SU-DHL-6 (cell line): ENCODE measurements around the gene VPS11.
A peak's percentile ranks its signal among the peaks of the same experiment; 100 is the strongest.

ENCODE experiments used
- H2AFZ ChIP-seq: fragments of 200-600 bp; sonication (generic); 2 replicates; pipeline ENCODE4 v1.6.1; 2014; ENCODE audit warnings: low read depth, mild to moderate bottlenecking, moderate library complexity, mixed read lengths, antibody characterized with exemption, low read length; ENCODE audit not compliant: severe bottlenecking
- H3F3A ChIP-seq: fragments of 200-600 bp; shearing (Covaris generic); 2 replicates; pipeline ENCODE4 v1.6.0; 2016; ENCODE audit warnings: antibody characterized with exemption, mild to moderate bottlenecking; ENCODE audit not compliant: insufficient read depth
- H3K27ac ChIP-seq: fragments of 200-600 bp; sonication (generic); 2 replicates; pipeline ENCODE4 v1.5.1; 2016; ENCODE audit warnings: low read depth, mild to moderate bottlenecking, low read length, moderate library complexity, mixed read lengths
- H3K27me3 ChIP-seq: fragments of 200-600 bp; sonication (generic), shearing (Covaris generic); 2 replicates; pipeline ENCODE4 v1.6.0; 2014; ENCODE audit warnings: mild to moderate bottlenecking, low read length
- H3K36me3 ChIP-seq: fragments of 200-600 bp; sonication (generic); 2 replicates; pipeline ENCODE4 v1.6.1; 2014; ENCODE audit warnings: mild to moderate bottlenecking, low read length, mixed read lengths
- H3K4me2 ChIP-seq: fragments of 300-600, 200-600 bp; shearing (Covaris generic), sonication (generic); 2 replicates; pipeline ENCODE4 v1.6.0; 2014; ENCODE audit warnings: low read length, low read depth, mild to moderate bottlenecking; ENCODE audit not compliant: poor library complexity, severe bottlenecking
- H3K4me3 ChIP-seq: fragments of 200-600 bp; sonication (generic); 2 replicates; pipeline ENCODE4 v1.5.1; 2014; ENCODE audit warnings: antibody characterized with exemption, low read length, mild to moderate bottlenecking, mixed read lengths; ENCODE audit not compliant: insufficient read depth, poor library complexity, severe bottlenecking
- H3K79me2 ChIP-seq: fragments of 200-600 bp; sonication (generic); 2 replicates; pipeline ENCODE4 v1.6.1; 2014; ENCODE audit warnings: mild to moderate bottlenecking, low read length, moderate library complexity; ENCODE audit not compliant: insufficient read depth
- H3K9ac ChIP-seq: fragments of 200-600 bp; sonication (generic); 2 replicates; pipeline ENCODE4 v1.7.0; 2014; ENCODE audit warnings: mild to moderate bottlenecking, low read length
- H3K9me2 ChIP-seq: fragments of 200-600 bp; sonication (generic); replicated peaks from 2 replicates; pipeline ENCODE4 v1.6.1; 2014; ENCODE audit warnings: low read length; ENCODE audit not compliant: insufficient read depth
- H3K9me3 ChIP-seq: fragments of 200-600 bp; sonication (generic); 2 replicates; pipeline ENCODE4 v1.6.1; 2014; ENCODE audit warnings: low read length, mixed read lengths; ENCODE audit not compliant: insufficient read depth
- H4K20me1 ChIP-seq: fragments of 200-600 bp; sonication (generic); 2 replicates; pipeline ENCODE4 v1.6.1; 2014; ENCODE audit warnings: low read depth, mild to moderate bottlenecking, antibody characterized with exemption, low read length, moderate library complexity, mixed read lengths
- EZH2phosphoT487 ChIP-seq: fragments of 200-600 bp; sonication (generic), shearing (Covaris generic); conservative IDR thresholded peaks from 2 replicates; pipeline ENCODE4 v1.6.1; 2018; ENCODE audit warnings: mild to moderate bottlenecking, antibody characterized with exemption, low read length, moderate library complexity, mixed read lengths
- TF ChIP-seq, protein P1 (sequence below): fragments of 200-600 bp; sonication (generic); IDR thresholded peaks from one replicate; pipeline ENCODE4 v1.5.1; 2017; ENCODE audit warnings: antibody characterized with exemption, mild to moderate bottlenecking, low read length, moderate library complexity; ENCODE audit not compliant: insufficient read depth, poor library complexity, severe bottlenecking

The VPS11 gene

GRCh38 chr11:119065369-119065768, 2.2 kb upstream of the VPS11 start:
- Histone ChIP-seq H3K27me3 (no peaks in the 10 kb centered on the region), H2AFZ (no peak overlapping the region), H3K9me3 (no peaks in the 10 kb centered on the region), H3K9ac (no peak overlapping the region), H3K4me3 (no peak overlapping the region), H4K20me1 (no peaks in the 10 kb centered on the region), H3K79me2 (peaks cover 35% of the 10 kb centered on the region), H3K36me3 (no peaks in the 10 kb centered on the region; the same call in 1 of the 2 replicates), H3K9me2 (no peaks in the 10 kb centered on the region), H3K4me2 (no peak overlapping the region), H3F3A (peaks cover 14% of the 10 kb centered on the region; the same call in 1 of the 2 replicates), H3K27ac (no peak overlapping the region)
- TF ChIP-seq, protein P1, sequence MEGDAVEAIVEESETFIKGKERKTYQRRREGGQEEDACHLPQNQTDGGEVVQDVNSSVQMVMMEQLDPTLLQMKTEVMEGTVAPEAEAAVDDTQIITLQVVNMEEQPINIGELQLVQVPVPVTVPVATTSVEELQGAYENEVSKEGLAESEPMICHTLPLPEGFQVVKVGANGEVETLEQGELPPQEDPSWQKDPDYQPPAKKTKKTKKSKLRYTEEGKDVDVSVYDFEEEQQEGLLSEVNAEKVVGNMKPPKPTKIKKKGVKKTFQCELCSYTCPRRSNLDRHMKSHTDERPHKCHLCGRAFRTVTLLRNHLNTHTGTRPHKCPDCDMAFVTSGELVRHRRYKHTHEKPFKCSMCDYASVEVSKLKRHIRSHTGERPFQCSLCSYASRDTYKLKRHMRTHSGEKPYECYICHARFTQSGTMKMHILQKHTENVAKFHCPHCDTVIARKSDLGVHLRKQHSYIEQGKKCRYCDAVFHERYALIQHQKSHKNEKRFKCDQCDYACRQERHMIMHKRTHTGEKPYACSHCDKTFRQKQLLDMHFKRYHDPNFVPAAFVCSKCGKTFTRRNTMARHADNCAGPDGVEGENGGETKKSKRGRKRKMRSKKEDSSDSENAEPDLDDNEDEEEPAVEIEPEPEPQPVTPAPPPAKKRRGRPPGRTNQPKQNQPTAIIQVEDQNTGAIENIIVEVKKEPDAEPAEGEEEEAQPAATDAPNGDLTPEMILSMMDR = peak; percentile 38
- no peak for TF ChIP-seq EZH2phosphoT487

DNA sequence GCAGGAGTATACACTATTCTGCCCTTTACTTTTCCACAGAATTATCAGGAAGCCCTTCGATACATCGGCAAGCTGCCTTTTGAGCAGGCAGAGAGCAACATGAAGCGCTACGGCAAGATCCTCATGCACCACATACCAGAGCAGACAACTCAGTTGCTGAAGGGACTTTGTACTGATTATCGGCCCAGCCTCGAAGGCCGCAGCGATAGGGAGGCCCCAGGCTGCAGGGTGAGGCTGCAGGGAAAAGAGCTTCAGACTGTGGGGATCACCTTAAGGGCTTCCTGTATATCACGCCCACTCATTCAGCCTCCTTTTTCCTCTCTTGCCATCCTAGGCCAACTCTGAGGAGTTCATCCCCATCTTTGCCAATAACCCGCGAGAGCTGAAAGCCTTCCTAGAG, 10.2 kb downstream of the VPS11 start:
- Histone ChIP-seq H3K27me3 (no peaks in the 10 kb centered on the region), H3K9me2 (no peaks in the 10 kb centered on the region), H3K4me3 (no peak overlapping the region), H3K27ac (no peak overlapping the region), H3K9ac (no peak overlapping the region), H3F3A (0 out of 2 replicates have a peak, but pooled peaks cover under 1% of the 10 kb centered on the region), H3K9me3 (no peaks in the 10 kb centered on the region), H4K20me1 (no peaks in the 10 kb centered on the region), H3K36me3 (0 out of 2 replicates have a peak, but pooled peaks cover 6% of the 10 kb centered on the region), H3K79me2 (no peaks in the 10 kb centered on the region), H3K4me2 (no peak overlapping the region), H2AFZ (no peak overlapping the region)
- TF ChIP-seq, protein P1 = no peak
- TF ChIP-seq EZH2phosphoT487 = no peak

- Histone ChIP-seq H3F3A (0 out of 2 replicates have a peak, but pooled peaks cover 3% of the 10 kb centered on the region), H3K4me3 (no peak overlapping the region), H4K20me1 (no peaks in the 10 kb centered on the region), H3K9me3 (no peaks in the 10 kb centered on the region), H3K79me2 (no peaks in the 10 kb centered on the region), H3K27me3 (no peaks in the 10 kb centered on the region), H3K36me3 (0 out of 2 replicates have a peak, but pooled peaks cover 3% of the 10 kb centered on the region), H3K4me2 (no peak overlapping the region), H3K27ac (no peak overlapping the region), H3K9me2 (no peaks in the 10 kb centered on the region), H2AFZ (no peak overlapping the region), H3K9ac (no peak overlapping the region)
- TF ChIP-seq EZH2phosphoT487 = no peak
- TF ChIP-seq, protein P1 = no peak
These were observed 11.2 kb downstream of the VPS11 start for GRCh38 chr11:119078675-119079420.
